Stimulated activated CD4-positive, alpha-beta T cell treated with anti-CD3 and anti-CD28 coated beads, Interleukin-12 subunit alpha, Interleukin-12 subunit beta, amount 100 ng/mL, for 4 hours (primary cell): ENCODE results near the gene CARD10.

Source experiments
- DNase-seq: peaks from one replicate; pipeline ENCODE4 v3.0.0-alpha.2; 2020

Gene CARD10

GRCh38 chr22:37526376-37526775, 7.2 kb upstream of the CARD10 start:
- no peak for DNase-seq

DNA sequence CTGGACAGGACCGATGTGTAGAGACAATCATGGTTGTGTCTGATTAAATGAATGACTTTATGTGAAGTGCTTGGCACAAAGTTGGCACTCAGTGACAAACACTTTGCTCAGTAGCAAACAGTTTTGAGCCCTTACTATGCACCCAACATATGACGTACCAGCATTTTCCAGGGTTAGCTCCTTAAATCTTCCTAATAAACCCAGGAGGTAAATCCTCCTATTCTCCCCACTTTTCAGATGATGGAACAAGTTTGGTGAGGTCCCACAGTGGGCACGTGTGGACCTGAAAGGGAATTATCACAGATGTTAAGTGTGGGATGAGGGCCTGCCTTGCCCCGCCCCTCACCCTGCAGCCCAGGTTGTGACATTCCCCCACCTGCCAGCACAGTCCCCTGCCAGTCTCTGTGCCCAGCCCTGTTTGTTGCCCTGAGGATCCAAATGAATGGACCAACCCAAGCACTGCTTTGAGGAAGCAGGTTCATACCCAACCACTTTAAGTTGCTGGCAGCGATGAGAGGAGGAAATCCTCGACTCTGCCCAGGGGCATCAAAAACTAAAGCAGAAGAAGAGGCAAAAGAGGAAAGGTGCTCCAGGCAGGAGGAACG, 6.6 kb upstream of the CARD10 start:
- DNase-seq: no peak

GRCh38 chr22:37525073-37525745, 6.0 kb upstream of the CARD10 start:
- DNase-seq: peak; percentile 13

DNA sequence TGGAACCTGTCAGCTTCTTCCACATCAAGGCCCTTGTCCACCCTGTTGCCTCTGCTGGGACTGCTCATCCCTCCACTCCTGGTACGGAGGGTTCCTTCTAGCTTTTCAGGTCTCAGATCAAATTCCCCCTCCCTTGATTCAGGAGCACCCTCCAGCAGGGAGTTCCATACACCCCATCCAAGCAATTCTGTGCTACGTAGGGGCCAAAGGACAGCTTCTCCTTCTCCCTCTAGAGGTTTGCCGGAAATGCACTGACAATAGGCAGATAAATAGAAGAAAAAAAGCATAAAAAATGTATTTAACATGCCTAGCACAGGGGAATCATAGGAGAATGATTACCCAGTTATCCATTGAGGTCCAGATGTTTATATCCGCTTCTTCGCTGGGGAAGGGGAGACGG, 3.3 kb upstream of the CARD10 start:
- DNase-seq: no peak

DNA sequence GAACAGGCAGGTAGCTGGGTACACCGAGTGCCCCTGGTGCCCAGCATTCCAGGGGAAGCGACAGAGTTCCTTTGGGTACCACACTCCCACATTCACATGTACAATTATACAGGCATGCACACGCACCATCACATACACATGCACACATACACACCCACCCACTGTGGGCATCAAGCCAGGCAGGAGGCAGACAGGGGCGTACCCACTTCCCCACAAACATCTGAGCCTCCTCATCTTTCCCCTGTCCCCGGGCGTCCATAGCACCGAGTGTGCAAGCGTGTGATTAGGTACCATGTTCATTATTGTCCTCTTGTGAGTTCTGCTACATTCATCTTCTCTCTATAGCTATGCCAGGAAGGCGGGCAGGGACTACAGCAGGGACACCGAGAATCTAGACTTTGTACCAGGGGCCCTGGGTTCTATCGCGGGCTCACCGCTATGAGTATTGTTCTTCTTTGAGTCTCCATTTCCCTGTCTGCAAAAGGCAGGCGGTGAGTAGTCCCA, 2.1 kb upstream of the CARD10 start:
- DNase-seq: no peak

DNA sequence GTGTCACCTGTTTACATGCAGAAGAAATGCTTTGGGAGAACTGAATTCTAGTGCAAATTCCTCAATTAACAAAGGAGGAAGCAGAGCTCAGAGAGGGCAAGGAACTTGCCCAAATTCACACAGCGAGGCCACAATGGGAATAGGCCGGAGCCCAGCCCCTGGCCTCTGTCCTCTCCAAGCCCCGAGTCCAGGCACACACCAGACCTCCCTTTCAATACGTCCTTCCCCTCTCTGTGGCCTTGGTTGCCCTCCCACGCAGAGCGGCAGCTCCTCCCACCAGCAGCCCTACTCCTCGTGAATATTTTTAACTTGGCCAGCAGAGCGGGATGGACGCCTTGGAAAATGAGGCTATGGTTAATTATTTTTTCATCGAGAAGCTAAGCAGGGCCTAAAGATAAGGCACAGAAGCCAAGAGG, 1.6 kb upstream of the CARD10 start:
- no peak for DNase-seq

GRCh38 chr22:37518509-37519267, 527 bp downstream of the CARD10 start:
- DNase-seq: no peak

GRCh38 chr22:37517826-37518450, 1.3 kb downstream of the CARD10 start:
- DNase-seq: no peak

DNA sequence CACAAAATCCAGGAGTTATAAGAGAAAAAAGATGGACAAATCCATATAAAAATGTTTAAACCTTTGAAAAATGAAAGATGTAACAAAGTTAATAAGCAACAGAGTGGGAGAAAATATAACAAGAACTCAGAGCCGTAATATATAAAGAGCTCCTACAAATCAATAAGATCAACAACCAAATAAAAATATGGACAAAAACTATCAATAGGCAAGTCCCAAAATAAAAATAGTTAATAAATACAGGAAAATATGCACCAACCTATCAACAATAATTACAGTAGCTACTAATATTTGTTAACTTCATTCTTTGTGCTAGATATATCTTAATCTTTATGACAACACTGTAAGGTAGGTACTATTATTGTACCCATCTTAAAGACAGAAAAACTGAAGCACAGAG, 2.8 kb downstream of the CARD10 start:
- DNase-seq: no peak

DNA sequence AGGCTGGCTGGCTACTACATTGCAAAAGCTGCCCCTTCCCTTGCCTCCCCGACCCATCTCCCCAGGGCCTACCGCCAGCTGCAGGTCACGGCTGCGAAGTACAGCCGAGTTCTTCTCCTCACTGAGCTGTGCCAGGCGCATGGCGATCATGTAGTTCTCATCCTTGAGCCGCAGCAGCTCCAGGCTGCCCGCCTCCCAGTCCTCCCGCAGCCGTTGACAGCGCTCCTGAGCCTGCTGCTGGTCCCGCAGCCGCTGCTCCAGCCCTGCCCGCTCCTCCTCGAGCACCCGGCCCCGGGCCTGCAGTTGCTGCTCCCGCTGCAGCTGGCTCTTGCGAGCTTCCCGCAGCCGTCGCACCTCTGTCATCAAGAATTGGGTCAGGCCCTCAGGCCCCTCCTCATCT, 3.3 kb downstream of the CARD10 start:
- no peak for DNase-seq

GRCh38 chr22:37514526-37515051, 4.6 kb downstream of the CARD10 start:
- DNase-seq: no peak

DNA sequence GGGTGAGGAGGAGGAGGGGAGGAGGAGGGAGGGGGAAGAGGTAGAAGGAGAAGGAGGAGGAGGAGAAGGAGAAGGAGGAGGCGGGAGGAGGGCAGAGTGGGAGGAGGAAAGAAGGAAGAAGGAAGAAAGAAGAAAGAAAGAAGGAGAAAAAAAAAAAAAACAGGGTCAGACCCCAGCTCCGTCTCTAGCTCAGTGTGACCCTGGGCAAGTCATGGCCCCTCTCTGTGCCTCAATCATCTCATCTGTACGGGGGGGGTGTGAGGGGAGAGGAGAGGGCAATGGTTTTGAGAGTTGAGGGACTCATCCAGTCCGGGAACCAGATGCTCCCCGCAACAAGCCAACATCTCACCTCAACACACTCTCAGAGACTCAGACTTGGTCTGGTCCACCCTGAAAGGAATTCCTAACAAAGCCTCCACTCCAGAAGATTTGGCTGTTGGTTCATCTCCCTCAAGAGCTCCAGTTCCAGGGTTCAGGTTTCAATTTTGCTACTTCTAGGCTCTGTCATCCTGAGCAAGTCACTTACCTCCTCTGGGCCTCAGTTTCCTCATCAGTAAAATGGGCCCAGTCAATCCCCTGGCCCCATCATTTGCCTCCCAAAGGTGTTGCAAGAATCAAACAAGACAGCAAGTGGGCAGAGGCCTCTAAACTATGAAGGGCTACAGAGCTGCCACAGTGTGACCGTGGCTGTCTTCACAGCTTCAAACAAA, 7.7 kb downstream of the CARD10 start:
- DNase-seq: no peak

GRCh38 chr22:37510091-37510490, 9.1 kb downstream of the CARD10 start:
- DNase-seq: no peak

GRCh38 chr22:37509059-37509860, 10.0 kb downstream of the CARD10 start:
- no peak for DNase-seq

GRCh38 chr22:37508431-37508992, 10.7 kb downstream of the CARD10 start:
- DNase-seq: no peak

- DNase-seq: no peak
These were observed 11.5 kb downstream of the CARD10 start for GRCh38 chr22:37507731-37508130.

DNA sequence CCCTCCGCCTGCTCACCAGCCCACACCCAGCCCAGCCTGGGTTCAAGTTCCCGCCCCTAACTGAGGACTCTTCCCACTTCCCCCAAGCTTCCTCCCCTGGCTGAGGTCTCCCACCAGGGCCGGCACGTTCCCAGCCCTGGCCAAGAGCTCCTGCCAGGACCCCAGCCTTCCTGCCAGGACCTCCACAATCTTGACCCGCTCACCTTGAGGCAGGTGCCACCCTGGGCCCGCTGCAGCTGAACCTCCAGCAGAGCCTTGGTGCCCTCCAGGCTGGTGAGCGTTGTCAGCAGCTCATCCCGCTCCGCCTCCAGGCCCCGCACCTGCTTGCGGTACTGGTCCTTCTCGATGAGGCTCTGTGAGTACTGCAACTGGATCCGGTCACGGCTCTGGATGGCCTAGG, 13.2 kb downstream of the CARD10 start:
- DNase-seq: no peak

DNA sequence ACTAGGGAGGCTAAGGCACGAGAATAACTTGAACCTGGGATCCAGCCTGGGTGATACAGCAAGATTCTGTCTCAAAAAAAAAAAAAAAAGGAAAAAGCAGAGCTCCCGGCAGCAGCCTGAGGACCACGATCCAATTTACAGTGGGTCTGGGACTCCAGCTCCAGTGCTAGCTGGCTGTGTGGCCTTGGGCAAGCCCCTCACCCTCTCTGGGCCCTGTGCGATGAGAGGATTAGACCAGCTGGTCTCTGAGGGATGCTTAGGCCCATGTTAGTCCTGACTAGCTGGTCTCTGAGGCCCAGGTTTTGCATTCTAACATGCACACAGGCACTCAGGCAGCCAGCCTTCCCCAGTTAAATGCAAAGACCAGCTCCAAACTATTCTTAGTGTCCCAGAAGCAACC, 13.7 kb downstream of the CARD10 start:
- DNase-seq: no peak

DNA sequence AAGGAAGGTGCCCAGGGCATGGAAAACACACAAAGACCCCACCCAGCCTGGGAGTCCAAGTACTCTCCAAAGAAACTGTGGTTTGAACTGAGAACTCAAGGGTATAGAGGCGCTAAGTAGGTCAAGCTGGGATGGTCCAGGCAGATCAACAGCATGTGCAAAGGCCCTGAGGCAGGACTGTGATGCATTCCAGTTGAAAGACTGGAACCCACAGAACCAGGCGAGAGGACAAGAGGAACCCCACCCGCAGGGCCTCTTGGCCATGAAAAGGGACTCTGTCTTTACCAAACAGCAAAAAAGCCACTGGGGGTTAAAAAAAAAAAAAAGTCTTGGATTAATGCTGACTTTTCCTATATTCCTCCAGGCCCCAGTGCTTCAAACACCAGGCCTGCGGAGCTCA, 14.3 kb downstream of the CARD10 start:
- DNase-seq: no peak

- DNase-seq: no peak
These were observed 15.4 kb downstream of the CARD10 start for GRCh38 chr22:37503850-37504249.

GRCh38 chr22:37503183-37503683, 16.0 kb downstream of the CARD10 start:
- DNase-seq: no peak
